Stomach (tissue), 9 donors: ENCODE results near the gene SLC16A9. TPM values are rescaled to one million over a fixed set of nuclear protein-coding genes. Genes with fewer than 3 reads are reported as not detected.

Experiments
- DNase-seq, 2 donors: peaks; one replicate each; pipeline versions ENCODE4 v3.0.0 to v3.0.0-alpha.2; 2013 to 2019
- H3K27ac ChIP-seq, 5 donors: fragments of 200-600 bp in 4 of 5; sonication (generic) in 4 of 5; one replicate each; pipeline ENCODE4 v1.5.1; 2013 to 2019; ENCODE audit warnings: mild to moderate bottlenecking in 1 of 5, moderate library complexity in 1 of 5
- H3K27me3 ChIP-seq, 3 donors: fragments of 200-600 bp; sonication (generic); one replicate each; pipeline ENCODE4 v1.5.1; 2017 to 2019; ENCODE audit warnings: mixed run types in 1 of 3
- H3K36me3 ChIP-seq, 4 donors: fragments of 200-600 bp; sonication (generic); 1 replicate in 3 of 4; 2 replicates in 1 of 4; pipeline ENCODE4 v1.5.1; 2016 to 2019
- H3K4me1 ChIP-seq, 4 donors: fragments of 200-600 bp; sonication (generic); one replicate each; pipeline ENCODE4 v1.5.1; 2016 to 2019
- H3K4me3 ChIP-seq, 4 donors: fragments of 200-600 bp; sonication (generic) in 3 of 4; one replicate each; pipeline ENCODE4 v1.5.1; 2016 to 2019; ENCODE audit warnings: mild to moderate bottlenecking in 1 of 4
- H3K9me3 ChIP-seq, 4 donors: fragments of 200-600 bp; sonication (generic); one replicate each; pipeline ENCODE4 v1.5.1; 2016 to 2019
- EP300 ChIP-seq: sonication (generic); formaldehyde crosslinking; IDR thresholded peaks from one replicate; pipeline ENCODE4 v1.6.1; 2017; ENCODE audit warnings: antibody characterized with exemption
- POLR2A ChIP-seq, 4 donors: fragments of 450-650 bp; IDR thresholded peaks; one replicate each; pipeline ENCODE4 v1.6.1; 2016; ENCODE audit warnings: antibody characterized with exemption in 4 of 4, control low read depth in 2 of 4, mild to moderate bottlenecking in 1 of 4, moderate library complexity in 1 of 4
- POLR2AphosphoS5 ChIP-seq, 3 donors: sonication (generic); formaldehyde crosslinking; IDR thresholded peaks; one replicate each; pipeline ENCODE4 v1.6.1; 2016; ENCODE audit warnings: antibody characterized with exemption in 3 of 3
- WGBS, 5 donors: extraction: QIAGEN DNeasy Blood & Tissue Kit in 3 of 5; methylation state at CpG; one replicate each; pipeline versions ENCODE4 v1.1.5 to v1.1.7; 2013 to 2018; 5-methylcytosine and 5-hydroxymethylcytosine counted together
- intact Hi-C: fragments of 100-400 bp; cut with DNase I; formaldehyde crosslinking; loops from one replicate; pipeline ENCODE4 v1.15.1; 2023; ENCODE audit warnings: low total_unique reads
- polyA plus RNA-seq, 3 donors: library from polyadenylated mRNA; stranded (reverse); fragments of 200-250 nt; gene quantifications; one replicate each; pipeline ENCODE4 v1.2.3, GENCODE V29; 2013
- total RNA-seq, 5 donors: library from RNA; depleted of rRNA; stranded (reverse); fragments of >200 nt; gene quantifications; one replicate each; pipeline versions ENCODE4 v1.1.0 to v1.2.3, GENCODE V29; 2014 to 2016
- TF ChIP-seq, protein P1 (sequence below), 7 experiments: fragments of 450-650 bp in 4 of 7; fragments of 200-600 bp in 3 of 7; sonication (generic) in 3 of 7; IDR thresholded peaks; one replicate each; pipeline ENCODE4 v1.5.1; 2016 to 2019; ENCODE audit warnings: antibody characterized with exemption in 7 of 7, control low read depth in 2 of 7, mild to moderate bottlenecking in 1 of 7
- donor health status: healthy with polysubstance abuse.
- donor health status: Bipolar disorder and iron deficiency.
- donor health status: healthy.

Gene SLC16A9
- total and polyA plus RNA-seq, 8 donors, result 0.06 to 17.1 (median 0.91) TPM

DNA sequence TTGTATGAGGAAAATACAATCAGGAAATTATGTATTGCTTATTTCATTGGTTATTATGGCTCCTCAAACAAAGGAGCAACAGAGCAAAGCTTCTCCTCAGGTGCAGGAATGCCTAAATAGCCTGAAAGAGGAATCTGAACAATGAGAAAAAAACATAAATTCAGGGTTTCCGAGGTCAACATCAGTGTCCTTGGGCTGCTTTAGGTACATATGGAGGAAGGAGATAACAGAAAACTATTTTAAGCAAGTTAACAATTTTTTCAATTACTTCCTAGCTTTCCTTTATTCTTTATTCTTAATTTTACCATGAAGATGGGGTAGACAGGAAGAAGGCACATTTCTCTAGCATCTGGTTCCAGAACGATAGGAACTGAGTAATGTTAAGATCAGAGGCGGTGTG, 14.0 kb downstream of the SLC16A9 start:
- Histone ChIP-seq H3K4me3 (no peak overlapping the region), H3K4me1 (no peaks in the 10 kb centered on the region), H3K9me3 (no peaks in the 10 kb centered on the region), H3K27me3 (no peaks in the 10 kb centered on the region), H3K27ac (no peak overlapping the region), H3K36me3 (no peaks in the 10 kb centered on the region)
- DNase-seq, result no peak
- TF ChIP-seq POLR2A (IDR thresholded peaks at IDR 0.05), result no peak
- no peak for TF ChIP-seq EP300
- TF ChIP-seq POLR2AphosphoS5 (IDR thresholded peaks at IDR 0.05), result no peak
- TF ChIP-seq, protein P1, sequence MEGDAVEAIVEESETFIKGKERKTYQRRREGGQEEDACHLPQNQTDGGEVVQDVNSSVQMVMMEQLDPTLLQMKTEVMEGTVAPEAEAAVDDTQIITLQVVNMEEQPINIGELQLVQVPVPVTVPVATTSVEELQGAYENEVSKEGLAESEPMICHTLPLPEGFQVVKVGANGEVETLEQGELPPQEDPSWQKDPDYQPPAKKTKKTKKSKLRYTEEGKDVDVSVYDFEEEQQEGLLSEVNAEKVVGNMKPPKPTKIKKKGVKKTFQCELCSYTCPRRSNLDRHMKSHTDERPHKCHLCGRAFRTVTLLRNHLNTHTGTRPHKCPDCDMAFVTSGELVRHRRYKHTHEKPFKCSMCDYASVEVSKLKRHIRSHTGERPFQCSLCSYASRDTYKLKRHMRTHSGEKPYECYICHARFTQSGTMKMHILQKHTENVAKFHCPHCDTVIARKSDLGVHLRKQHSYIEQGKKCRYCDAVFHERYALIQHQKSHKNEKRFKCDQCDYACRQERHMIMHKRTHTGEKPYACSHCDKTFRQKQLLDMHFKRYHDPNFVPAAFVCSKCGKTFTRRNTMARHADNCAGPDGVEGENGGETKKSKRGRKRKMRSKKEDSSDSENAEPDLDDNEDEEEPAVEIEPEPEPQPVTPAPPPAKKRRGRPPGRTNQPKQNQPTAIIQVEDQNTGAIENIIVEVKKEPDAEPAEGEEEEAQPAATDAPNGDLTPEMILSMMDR (IDR thresholded peaks at IDR 0.05), result no peak
- 59 to 78% (median 71%) methylated on average over 3 of the region's 3 CpGs for WGBS, 5 donors
- intact Hi-C loops, result no loop called here

DNA sequence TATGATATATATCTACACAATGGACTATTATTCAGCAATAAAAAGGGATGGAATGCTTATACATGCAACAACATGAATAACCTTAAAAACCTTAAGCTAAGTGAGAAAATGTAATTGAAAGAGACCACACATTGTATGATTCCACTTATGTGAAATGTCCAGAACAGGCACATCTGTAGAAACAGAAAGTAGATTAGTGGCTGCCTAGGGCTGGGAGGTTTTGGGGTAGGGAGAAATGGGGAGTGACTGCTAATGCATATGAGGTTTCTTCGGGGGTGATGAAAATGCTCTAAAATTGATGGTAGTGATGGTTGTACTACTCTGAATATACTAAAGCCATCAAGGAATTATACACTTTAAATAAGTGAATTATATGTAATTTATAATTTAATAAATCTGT, 14.7 kb downstream of the SLC16A9 start:
- TF ChIP-seq, protein P1 (IDR thresholded peaks at IDR 0.05), result no peak
- TF ChIP-seq POLR2A (IDR thresholded peaks at IDR 0.05) (no peak), POLR2AphosphoS5 (IDR thresholded peaks at IDR 0.05) (no peak), EP300 (no peak)
- intact Hi-C loops, result no loop called here
- no peaks in the 10 kb centered on the region for H3K4me1 ChIP-seq
- no peaks in the 10 kb centered on the region for H3K27me3 ChIP-seq
- H3K27ac ChIP-seq, result no peak overlapping the region
- H3K4me3 ChIP-seq, result no peak overlapping the region
- H3K36me3 ChIP-seq, result no peaks in the 10 kb centered on the region
- DNase-seq, result no peak
- no peaks in the 10 kb centered on the region for H3K9me3 ChIP-seq
- WGBS, 5 donors, result 89 to 98% (median 91%) methylated on average over 1 of the region's 1 CpG

DNA sequence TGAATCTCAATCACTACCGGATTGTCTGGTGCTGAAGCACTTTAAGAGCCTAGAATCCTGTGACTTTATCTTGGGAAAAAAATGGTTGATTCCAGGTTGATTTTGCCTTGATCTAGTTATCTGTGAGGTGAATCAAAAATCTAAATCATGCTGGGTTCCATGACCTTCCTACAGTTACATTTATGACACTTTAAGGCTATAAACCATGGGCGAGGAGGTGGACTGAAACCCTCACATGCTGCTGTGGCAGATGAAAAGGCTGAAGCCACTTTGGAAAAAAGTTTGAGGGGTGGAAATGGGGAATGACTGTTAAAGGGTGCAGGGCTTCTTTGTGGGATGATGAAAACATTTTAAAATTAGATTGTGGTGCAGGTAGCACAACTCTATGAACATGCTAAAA, 17.5 kb downstream of the SLC16A9 start:
- no peak overlapping the region for H3K4me3 ChIP-seq
- 82 to 92% (median 84%) methylated on average over 2 of the region's 2 CpGs for WGBS, 5 donors
- no peak for TF ChIP-seq POLR2AphosphoS5 (IDR thresholded peaks at IDR 0.05)
- TF ChIP-seq, protein P1 (IDR thresholded peaks at IDR 0.05), result no peak
- no peak for TF ChIP-seq POLR2A (IDR thresholded peaks at IDR 0.05)
- no peak for TF ChIP-seq EP300
- no peak for DNase-seq
- H3K27me3 ChIP-seq, result no peaks in the 10 kb centered on the region
- no peaks in the 10 kb centered on the region for H3K4me1 ChIP-seq
- H3K27ac ChIP-seq, result no peak overlapping the region
- intact Hi-C loops, result no loop called here
- no peaks in the 10 kb centered on the region for H3K9me3 ChIP-seq
- H3K36me3 ChIP-seq, result no peaks in the 10 kb centered on the region

DNA sequence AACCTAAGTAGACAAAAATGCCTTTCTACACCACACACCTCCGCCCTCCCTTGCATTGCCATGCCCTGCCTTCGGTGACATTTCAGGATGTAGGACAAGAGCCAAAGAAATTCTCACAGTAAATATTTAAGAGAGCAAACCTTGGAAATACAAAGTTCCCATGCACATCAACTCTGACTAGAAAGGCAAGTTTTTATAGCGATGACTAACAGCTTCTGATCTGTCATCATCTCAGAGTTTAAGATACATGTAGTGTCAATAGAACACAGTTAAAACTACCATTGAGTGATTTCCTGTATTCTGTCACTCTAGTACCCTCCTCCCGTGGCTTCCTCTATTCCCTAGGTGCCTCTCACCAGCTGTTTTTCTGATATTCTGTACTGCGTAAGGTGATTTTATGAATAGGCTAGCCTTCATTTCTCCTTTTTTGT, 20.7 kb downstream of the SLC16A9 start:
- no peak for DNase-seq
- no peaks in the 10 kb centered on the region for H3K9me3 ChIP-seq
- H3K4me3 ChIP-seq, result no peak overlapping the region
- 58 to 78% (median 69%) methylated on average over 5 of the region's 5 CpGs for WGBS, 5 donors
- H3K4me1 ChIP-seq, result no peaks in the 10 kb centered on the region
- no peak overlapping the region for H3K27ac ChIP-seq
- no peak for TF ChIP-seq EP300
- TF ChIP-seq, protein P1 (IDR thresholded peaks at IDR 0.05), result no peak
- TF ChIP-seq POLR2AphosphoS5 (IDR thresholded peaks at IDR 0.05), result no peak
- TF ChIP-seq POLR2A (IDR thresholded peaks at IDR 0.05), result no peak
- H3K27me3 ChIP-seq, result no peaks in the 10 kb centered on the region
- intact Hi-C loops, result no loop called here
- H3K36me3 ChIP-seq, result no peaks in the 10 kb centered on the region
